Adipocyte (in vitro differentiated cells): ENCODE measurements around the gene HES6.

ENCODE experiments used
- DNase-seq: peaks from one replicate; pipeline ENCODE4 v3.0.0-alpha.2; 2015; ENCODE audit warnings: low read depth
- H3K27me3 ChIP-seq: replicated peaks from 2 replicates; pipeline ENCODE4 v1.7.0; 2013; ENCODE audit warnings: mild to moderate bottlenecking, low read length, moderate library complexity; ENCODE audit not compliant: control insufficient read depth, insufficient read depth
- H3K36me3 ChIP-seq: 2 replicates; pipeline ENCODE4 v1.7.0; 2013; ENCODE audit warnings: low read length, mild to moderate bottlenecking, moderate library complexity; ENCODE audit not compliant: control insufficient read depth, insufficient read depth, severe bottlenecking
- H3K4me1 ChIP-seq: 2 replicates; pipeline ENCODE4 v1.7.0; 2013; ENCODE audit warnings: mild to moderate bottlenecking, low read length, moderate library complexity; ENCODE audit not compliant: control insufficient read depth, insufficient read depth
- H3K4me3 ChIP-seq: 2 replicates; pipeline ENCODE4 v1.7.0; 2013; ENCODE audit warnings: mild to moderate bottlenecking, low read length, moderate library complexity
- H3K9ac ChIP-seq: 2 replicates; pipeline ENCODE4 v1.7.0; 2013; ENCODE audit warnings: mild to moderate bottlenecking, low read length, moderate library complexity
- H3K9me3 ChIP-seq: 2 replicates; pipeline ENCODE4 v1.7.0; 2013; ENCODE audit warnings: mild to moderate bottlenecking, low read length, moderate library complexity; ENCODE audit not compliant: control insufficient read depth

Gene HES6

DNA sequence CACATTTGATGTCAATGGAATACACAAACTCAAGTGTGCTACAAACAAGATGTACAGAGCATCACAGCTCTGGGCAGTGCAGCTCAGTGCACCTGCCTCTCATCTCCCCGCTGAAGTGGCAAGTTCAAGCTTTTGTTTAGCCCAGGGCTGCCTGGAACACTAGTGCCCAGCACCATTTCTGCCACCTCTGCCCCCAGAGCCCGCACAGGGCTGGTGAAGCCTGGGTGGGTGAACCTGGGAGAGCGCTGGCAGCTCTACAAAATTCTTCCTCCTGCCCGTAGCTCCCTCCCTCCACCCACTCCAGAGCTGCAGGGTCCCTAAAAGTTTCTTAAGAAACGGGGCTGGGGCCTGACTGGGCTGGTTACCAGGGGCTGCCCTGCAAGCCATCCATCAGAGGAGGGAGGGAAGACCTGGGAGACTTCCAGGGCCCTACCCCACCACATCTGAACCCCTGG lies 1.5 kb downstream of the HES6 start:
- peaks cover 34% of the 10 kb centered on the region for H3K27me3 ChIP-seq
- H3K9ac ChIP-seq: no peak overlapping the region
- H3K36me3 ChIP-seq: no peaks in the 10 kb centered on the region
- H3K4me1 ChIP-seq: peaks cover 18% of the 10 kb centered on the region
- no peak overlapping the region for H3K4me3 ChIP-seq
- no peaks in the 10 kb centered on the region for H3K9me3 ChIP-seq
- DNase-seq: no peak

DNA sequence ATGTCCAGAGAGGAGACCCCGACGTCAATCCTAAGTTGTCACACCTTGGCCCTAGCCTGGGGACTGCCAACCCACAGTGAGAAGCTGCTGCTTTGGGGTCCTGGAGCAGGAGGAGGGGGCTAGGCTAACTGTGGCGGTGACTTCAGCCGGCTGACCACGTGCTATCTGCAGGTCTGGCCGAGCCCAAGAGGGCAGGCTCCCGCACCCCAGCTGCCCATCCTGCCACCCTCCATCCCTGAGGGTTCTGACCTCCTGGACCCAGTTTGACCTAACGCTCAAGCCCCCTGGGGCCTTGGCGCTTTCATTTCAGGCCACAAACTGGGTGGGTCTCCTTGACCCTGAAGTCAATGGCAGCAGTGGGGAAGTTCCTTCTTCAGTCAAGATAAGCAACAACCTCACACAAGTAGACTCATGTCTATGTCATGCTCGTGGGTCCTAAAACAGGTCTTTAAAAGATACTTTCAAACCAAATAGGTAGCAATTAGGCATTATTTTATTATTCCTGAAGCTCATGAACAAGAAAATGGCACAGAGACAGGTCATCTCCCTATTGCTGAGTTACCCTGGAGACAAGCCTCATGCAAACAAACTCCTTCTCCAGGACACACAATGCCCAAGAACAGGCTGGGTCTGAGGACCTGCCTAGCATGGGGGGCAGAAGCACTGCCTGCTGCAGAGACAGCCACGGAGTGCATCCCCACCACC lies 2.3 kb downstream of the HES6 start:
- no peak for DNase-seq
- Histone ChIP-seq H3K9ac (no peak overlapping the region), H3K9me3 (no peaks in the 10 kb centered on the region), H3K4me1 (peaks cover 10% of the 10 kb centered on the region), H3K27me3 (peaks cover 34% of the 10 kb centered on the region), H3K36me3 (no peaks in the 10 kb centered on the region), H3K4me3 (no peak overlapping the region)

DNA sequence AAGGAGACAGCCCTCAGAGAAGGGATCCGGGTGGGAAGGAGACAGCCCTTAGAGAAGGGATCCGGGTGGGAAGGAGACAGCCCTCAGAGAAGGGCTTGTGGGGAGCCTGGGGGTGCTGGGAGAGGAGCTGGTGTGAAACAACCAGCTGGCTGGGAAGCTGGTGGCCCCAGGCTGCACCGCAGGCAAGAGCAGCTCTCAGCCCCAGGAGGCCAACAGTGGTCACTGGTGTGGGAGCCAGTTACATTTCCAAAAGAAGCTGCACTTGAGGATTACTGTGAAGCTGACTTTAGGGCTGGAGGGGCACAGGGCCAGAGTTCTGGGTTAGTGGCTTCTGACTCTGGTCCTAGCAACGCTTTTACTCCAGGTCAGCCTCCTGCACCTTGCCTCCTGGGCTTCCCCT lies 3.3 kb downstream of the HES6 start:
- H3K4me1 ChIP-seq: no peaks in the 10 kb centered on the region
- H3K9me3 ChIP-seq: no peaks in the 10 kb centered on the region
- DNase-seq: no peak
- no peak overlapping the region for H3K9ac ChIP-seq
- H3K27me3 ChIP-seq: peaks cover 34% of the 10 kb centered on the region
- H3K36me3 ChIP-seq: no peaks in the 10 kb centered on the region
- no peak overlapping the region for H3K4me3 ChIP-seq

DNA sequence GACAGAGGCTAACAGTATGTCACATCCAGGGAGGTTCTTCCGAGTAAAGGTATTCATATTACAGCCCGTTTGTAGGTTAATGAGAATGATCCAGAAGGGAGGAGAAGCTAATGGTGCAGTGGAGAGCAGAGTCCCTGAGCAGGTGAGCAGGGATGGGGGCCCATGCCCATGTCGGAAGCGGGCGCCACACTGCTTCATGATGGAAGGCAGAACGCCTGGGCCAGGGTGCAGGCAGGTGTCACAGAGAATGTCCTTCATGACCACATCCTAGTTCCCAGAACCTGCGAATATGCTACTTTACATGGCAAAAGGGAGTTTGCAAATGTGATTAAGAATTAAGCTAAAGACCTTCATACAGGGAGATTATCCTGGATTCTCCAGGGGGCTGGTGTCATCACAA lies 4.0 kb downstream of the HES6 start:
- Histone ChIP-seq H3K27me3 (peaks cover 34% of the 10 kb centered on the region), H3K36me3 (no peaks in the 10 kb centered on the region), H3K4me1 (no peaks in the 10 kb centered on the region), H3K9ac (no peak overlapping the region), H3K9me3 (no peaks in the 10 kb centered on the region), H3K4me3 (no peak overlapping the region)
- no peak for DNase-seq

DNA sequence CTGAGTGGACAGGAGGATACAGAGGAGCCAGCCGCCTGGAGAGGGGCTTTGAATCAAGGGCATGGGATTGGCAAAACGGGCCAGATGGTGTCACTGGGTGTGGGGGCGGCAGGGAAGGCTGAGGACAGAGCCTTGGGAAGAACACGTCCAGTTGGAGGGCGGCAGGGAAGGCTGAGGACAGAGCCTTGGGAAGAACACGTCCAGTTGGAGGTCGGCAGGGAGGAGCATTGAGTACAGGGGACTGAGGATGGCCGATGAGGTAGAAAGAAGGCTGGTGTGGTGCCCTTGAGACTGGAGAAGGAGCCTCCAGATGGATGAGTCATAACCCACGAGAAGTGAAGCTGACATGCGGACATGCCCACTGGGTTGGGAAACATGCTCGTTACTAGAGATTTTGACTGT lies 4.5 kb downstream of the HES6 start:
- peak; percentile 30 for DNase-seq
- peaks cover 34% of the 10 kb centered on the region for H3K27me3 ChIP-seq
- no peak overlapping the region for H3K4me3 ChIP-seq
- no peaks in the 10 kb centered on the region for H3K4me1 ChIP-seq
- no peaks in the 10 kb centered on the region for H3K36me3 ChIP-seq
- no peaks in the 10 kb centered on the region for H3K9me3 ChIP-seq
- no peak overlapping the region for H3K9ac ChIP-seq

DNA sequence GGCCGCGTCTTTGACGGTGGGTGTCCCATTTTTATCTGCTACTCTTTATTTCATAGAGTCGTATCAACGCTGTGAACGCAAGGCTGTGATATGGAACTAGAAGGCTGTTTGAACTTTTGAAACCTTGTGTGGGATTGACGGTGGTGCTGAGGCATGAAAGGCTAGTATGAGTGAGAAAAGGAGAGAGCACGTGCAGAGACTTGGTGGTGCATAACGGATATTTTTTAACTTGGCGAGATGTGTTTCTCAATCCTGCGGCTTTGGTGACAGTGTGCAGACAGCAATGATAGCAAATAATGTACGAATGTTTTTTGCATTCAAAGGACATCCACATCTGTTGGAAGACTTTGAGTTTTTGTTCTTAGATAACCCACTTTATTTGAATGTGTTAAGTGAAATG lies 6.2 kb downstream of the HES6 start:
- H3K4me1 ChIP-seq: no peaks in the 10 kb centered on the region
- peaks cover 30% of the 10 kb centered on the region for H3K27me3 ChIP-seq
- DNase-seq: no peak

DNA sequence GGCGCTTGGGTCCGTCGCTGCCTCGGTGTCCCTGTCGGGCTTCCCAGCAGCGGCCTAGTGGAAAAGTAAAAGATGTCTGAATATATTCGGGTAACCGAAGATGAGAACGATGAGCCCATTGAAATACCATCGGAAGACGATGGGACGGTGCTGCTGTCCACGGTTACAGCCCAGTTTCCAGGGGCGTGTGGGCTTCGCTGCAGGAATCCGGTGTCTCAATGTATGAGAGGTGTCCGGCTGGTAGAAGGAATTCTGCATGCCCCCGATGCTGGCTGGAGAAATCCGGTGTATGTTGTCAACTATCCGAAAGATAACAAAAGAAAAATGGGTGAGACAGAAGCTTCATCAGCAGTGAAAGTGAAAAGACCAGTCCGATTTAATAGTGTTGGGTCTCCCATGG lies 8.0 kb downstream of the HES6 start:
- Histone ChIP-seq H3K9me3 (no peaks in the 10 kb centered on the region), H3K9ac (no peak overlapping the region), H3K4me1 (no peaks in the 10 kb centered on the region), H3K27me3 (peaks cover 26% of the 10 kb centered on the region), H3K36me3 (no peaks in the 10 kb centered on the region), H3K4me3 (peak overlapping the region; percentile 75)
- DNase-seq: no peak

More for the DNA sequence above, 6.2 kb downstream of the HES6 start:
- Histone ChIP-seq H3K4me3 (no peak overlapping the region), H3K9ac (no peak overlapping the region), H3K36me3 (no peaks in the 10 kb centered on the region), H3K9me3 (no peaks in the 10 kb centered on the region)

DNA sequence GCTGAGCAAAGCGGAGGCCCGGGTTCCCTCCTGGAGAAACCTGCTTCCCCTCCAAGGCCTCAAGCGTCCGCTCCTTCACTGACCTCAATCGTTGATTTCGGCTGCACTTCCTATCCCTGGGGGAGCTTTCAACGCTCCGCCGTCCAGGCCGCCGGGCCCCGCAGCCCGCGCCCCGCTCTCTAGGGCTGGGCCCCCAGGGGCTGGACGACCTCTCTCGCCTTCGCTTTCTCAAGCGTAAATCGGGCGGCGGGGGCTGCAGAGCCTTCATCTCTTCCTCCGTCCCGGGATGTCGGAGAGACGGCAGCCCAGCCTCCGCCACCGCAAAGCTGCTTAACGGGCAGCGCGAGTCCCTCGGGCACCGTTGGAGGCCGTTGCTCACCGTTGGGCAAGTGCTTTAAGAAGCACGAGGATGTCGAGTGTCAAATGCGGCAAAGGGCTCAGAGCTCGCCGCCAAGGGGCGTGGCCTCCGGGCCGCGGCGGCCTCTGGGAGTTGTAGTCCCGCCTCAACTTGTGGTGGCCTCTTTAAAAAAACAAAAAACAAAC lies 8.5 kb downstream of the HES6 start:
- H3K4me3 ChIP-seq: peak overlapping the region; percentile 75
- H3K36me3 ChIP-seq: no peaks in the 10 kb centered on the region
- H3K9ac ChIP-seq: peak overlapping the region; percentile 66
- no peaks in the 10 kb centered on the region for H3K4me1 ChIP-seq
- peaks cover 23% of the 10 kb centered on the region for H3K27me3 ChIP-seq
- DNase-seq: peak; percentile 73
- H3K9me3 ChIP-seq: no peaks in the 10 kb centered on the region

DNA sequence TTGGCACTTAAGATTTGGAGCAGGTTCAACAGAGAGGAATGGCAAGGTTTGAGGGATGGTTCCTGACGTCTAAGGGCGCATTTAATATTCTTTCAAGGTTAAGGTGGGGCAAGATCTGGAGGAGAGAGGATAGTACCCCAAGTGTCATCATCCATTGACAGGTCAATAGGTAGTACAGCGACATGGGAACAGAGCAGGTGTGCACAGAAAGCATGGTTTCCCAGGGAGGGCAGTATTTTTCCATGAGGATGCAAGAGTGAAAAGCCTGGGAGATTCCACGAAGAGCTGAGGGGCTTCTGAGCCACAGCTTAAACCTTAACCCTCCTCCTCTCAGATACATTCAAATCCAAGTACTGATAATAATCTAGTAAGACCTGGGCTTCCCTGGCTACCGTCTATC lies 9.1 kb downstream of the HES6 start:
- Histone ChIP-seq H3K9ac (peak overlapping the region; percentile 66), H3K27me3 (peaks cover 16% of the 10 kb centered on the region), H3K4me3 (peak overlapping the region; percentile 75), H3K9me3 (no peaks in the 10 kb centered on the region), H3K4me1 (peaks cover 3% of the 10 kb centered on the region), H3K36me3 (no peaks in the 10 kb centered on the region)
- no peak for DNase-seq

DNA sequence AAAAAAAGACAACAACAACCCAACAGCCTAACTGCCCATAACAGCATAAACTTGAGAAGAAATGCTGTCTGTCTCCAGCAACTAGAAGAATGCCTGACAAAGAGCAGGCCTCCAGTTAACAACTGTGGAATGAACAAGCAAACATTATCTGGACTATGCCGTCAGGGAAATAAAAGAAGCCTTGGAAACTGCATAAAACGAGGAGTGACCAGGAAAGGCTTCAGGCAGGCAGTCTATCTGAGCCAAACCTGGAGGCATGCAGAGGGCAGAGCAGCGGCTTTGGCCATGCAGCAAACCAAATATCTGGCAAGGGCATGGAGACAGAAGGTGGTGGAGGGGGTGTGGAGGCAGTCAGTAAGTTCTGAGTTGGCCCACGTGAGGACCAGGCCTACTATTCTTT lies 11.1 kb downstream of the HES6 start:
- H3K9me3 ChIP-seq: no peaks in the 10 kb centered on the region
- no peak overlapping the region for H3K4me3 ChIP-seq
- peaks cover 5% of the 10 kb centered on the region for H3K4me1 ChIP-seq
- DNase-seq: peak; percentile 61
- no peaks in the 10 kb centered on the region for H3K36me3 ChIP-seq
- H3K27me3 ChIP-seq: peaks cover 14% of the 10 kb centered on the region
- no peak overlapping the region for H3K9ac ChIP-seq

DNA sequence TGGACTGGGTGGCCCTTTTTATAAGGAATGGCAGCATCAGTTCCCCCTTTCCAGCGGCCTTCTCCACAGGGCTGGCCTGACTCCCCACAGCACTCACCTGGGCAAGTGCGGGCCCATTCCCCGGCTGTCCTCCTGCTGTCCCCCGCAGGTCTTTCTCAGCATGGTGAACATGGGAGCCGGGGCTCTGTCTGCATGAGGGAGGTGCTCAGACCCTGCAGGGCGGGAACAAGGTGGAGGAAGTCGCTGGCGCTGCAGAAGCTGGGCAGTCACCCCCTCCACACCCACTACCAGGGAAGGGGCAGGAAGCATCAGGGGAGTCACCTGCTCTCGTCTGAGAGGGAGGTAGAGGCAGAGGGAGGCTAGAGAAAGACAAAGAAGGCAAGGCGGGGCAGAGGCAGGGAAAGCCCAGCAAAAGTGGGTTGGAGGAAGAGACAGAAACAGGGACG lies 12.2 kb downstream of the HES6 start:
- H3K4me1 ChIP-seq: peaks cover 5% of the 10 kb centered on the region
- DNase-seq: no peak
- no peaks in the 10 kb centered on the region for H3K36me3 ChIP-seq
- peaks cover 14% of the 10 kb centered on the region for H3K27me3 ChIP-seq
- no peaks in the 10 kb centered on the region for H3K9me3 ChIP-seq
- no peak overlapping the region for H3K9ac ChIP-seq
- H3K4me3 ChIP-seq: no peak overlapping the region
